NT2/D1 (cell line): ENCODE results near the gene SRPX.

Experiments used
- DNase-seq: peaks from one replicate; pipeline ENCODE4 v3.0.0-alpha.2; 2011; ENCODE audit warnings: low read depth, low spot score
- H3K27me3 ChIP-seq: 2 replicates; pipeline ENCODE4 v1.6.0; 2011; ENCODE audit warnings: mild to moderate bottlenecking; ENCODE audit not compliant: insufficient read length, insufficient read depth
- H3K36me3 ChIP-seq: 2 replicates; pipeline ENCODE4 v1.6.1; 2011; ENCODE audit warnings: mild to moderate bottlenecking, low read length, mixed read lengths; ENCODE audit not compliant: insufficient read depth, insufficient read length
- H3K4me1 ChIP-seq: 2 replicates; pipeline ENCODE4 v1.5.1; 2011; ENCODE audit not compliant: insufficient read depth, insufficient read length
- H3K4me3 ChIP-seq: 2 replicates; pipeline ENCODE4 v1.5.1; 2011; ENCODE audit warnings: low read depth; ENCODE audit not compliant: insufficient read length
- H3K9ac ChIP-seq: 2 replicates; pipeline ENCODE4 v1.6.0; 2011; ENCODE audit warnings: low read depth; ENCODE audit not compliant: insufficient read length
- H3K9me3 ChIP-seq: 2 replicates; pipeline ENCODE4 v1.5.1; 2011; ENCODE audit warnings: mild to moderate bottlenecking, low read length; ENCODE audit not compliant: insufficient read depth
- SUZ12 ChIP-seq: IDR thresholded peaks from 2 replicates; pipeline ENCODE4 v1.6.1; 2011; ENCODE audit not compliant: insufficient read length, insufficient read depth; ENCODE audit errors: extremely low read depth
- YY1 ChIP-seq: IDR thresholded peaks from 2 replicates; pipeline ENCODE4 v1.6.1; 2011; ENCODE audit not compliant: insufficient read length, insufficient read depth
- ZNF274 ChIP-seq: IDR thresholded peaks from 2 replicates; pipeline ENCODE4 v1.6.1; 2011; ENCODE audit warnings: mild to moderate bottlenecking, low read depth, low read length

The SRPX gene

GRCh38 chrX:38220415-38221390 is at the start of gene SRPX:
TSS of gene SRPX (minus strand) at chrX:38220871. CDS start at chrX:38220792, 79 bp downstream.
- Histone ChIP-seq H3K4me1 (no peaks in the 10 kb centered on the region), H3K36me3 (no peaks in the 10 kb centered on the region), H3K9me3 (no peaks in the 10 kb centered on the region), H3K4me3 (peak within 1 kb of the TSS; percentile 54), H3K27me3 (peaks cover 21% of the 10 kb centered on the region), H3K9ac (peak within 1 kb of the TSS; percentile 66)
- DNase-seq, result no peak
- TF ChIP-seq ZNF274 (no peak), SUZ12 (no peak), YY1 (no peak)

- H3K27me3 ChIP-seq, result no peaks in the 10 kb centered on the region
- H3K36me3 ChIP-seq, result no peaks in the 10 kb centered on the region
- no peaks in the 10 kb centered on the region for H3K4me1 ChIP-seq
- TF ChIP-seq SUZ12, result no peak
- no peak for TF ChIP-seq ZNF274
- no peak for TF ChIP-seq YY1
- no peak overlapping the region for H3K4me3 ChIP-seq
- DNase-seq, result no peak
- H3K9ac ChIP-seq, result no peak overlapping the region
- no peaks in the 10 kb centered on the region for H3K9me3 ChIP-seq
Observed at GRCh38 chrX:38268011-38268410, 47.3 kb upstream of the SRPX start.

GRCh38 chrX:38262715-38263620 is 42.3 kb upstream of the SRPX start:
- H3K36me3 ChIP-seq, result no peaks in the 10 kb centered on the region
- DNase-seq, result no peak
- H3K27me3 ChIP-seq, result no peaks in the 10 kb centered on the region
- H3K4me1 ChIP-seq, result no peaks in the 10 kb centered on the region
- no peak for TF ChIP-seq YY1
- no peak for TF ChIP-seq ZNF274
- TF ChIP-seq SUZ12, result no peak
- no peak overlapping the region for H3K4me3 ChIP-seq
- H3K9me3 ChIP-seq, result no peaks in the 10 kb centered on the region
- no peak overlapping the region for H3K9ac ChIP-seq

GRCh38 chrX:38260231-38260630 is 39.6 kb upstream of the SRPX start:
- Histone ChIP-seq H3K27me3 (no peaks in the 10 kb centered on the region), H3K4me3 (no peak overlapping the region), H3K9me3 (no peaks in the 10 kb centered on the region), H3K36me3 (no peaks in the 10 kb centered on the region), H3K4me1 (no peaks in the 10 kb centered on the region), H3K9ac (no peak overlapping the region)
- TF ChIP-seq SUZ12 (no peak), ZNF274 (no peak), YY1 (no peak)
- peak; percentile 36 for DNase-seq

- TF ChIP-seq SUZ12, result no peak
- TF ChIP-seq YY1, result no peak
- no peak for TF ChIP-seq ZNF274
- Histone ChIP-seq H3K27me3 (no peaks in the 10 kb centered on the region), H3K4me1 (no peaks in the 10 kb centered on the region), H3K36me3 (no peaks in the 10 kb centered on the region), H3K9me3 (no peaks in the 10 kb centered on the region), H3K4me3 (no peak overlapping the region), H3K9ac (no peak overlapping the region)
- no peak for DNase-seq
Observed at GRCh38 chrX:38256019-38256418, 35.3 kb upstream of the SRPX start.

- Histone ChIP-seq H3K4me3 (no peak overlapping the region), H3K36me3 (no peaks in the 10 kb centered on the region), H3K9ac (no peak overlapping the region), H3K4me1 (no peaks in the 10 kb centered on the region), H3K27me3 (no peaks in the 10 kb centered on the region), H3K9me3 (no peaks in the 10 kb centered on the region)
- TF ChIP-seq YY1 (no peak), ZNF274 (no peak), SUZ12 (no peak)
- no peak for DNase-seq
Observed at GRCh38 chrX:38249965-38250364, 29.3 kb upstream of the SRPX start.

- no peaks in the 10 kb centered on the region for H3K9me3 ChIP-seq
- DNase-seq, result no peak
- H3K36me3 ChIP-seq, result no peaks in the 10 kb centered on the region
- no peaks in the 10 kb centered on the region for H3K4me1 ChIP-seq
- H3K4me3 ChIP-seq, result no peak overlapping the region
- H3K9ac ChIP-seq, result no peak overlapping the region
- TF ChIP-seq ZNF274, result no peak
- TF ChIP-seq SUZ12, result no peak
- no peak for TF ChIP-seq YY1
- no peaks in the 10 kb centered on the region for H3K27me3 ChIP-seq
Observed at GRCh38 chrX:38247051-38247450, 26.4 kb upstream of the SRPX start.
